Tibial artery (tissue), 4 donors: ENCODE data around the gene CWC25.

ENCODE experiments used
- DNase-seq, 2 donors: peaks; one replicate each; pipeline ENCODE4 v3.0.0-alpha.2; 2019
- H3K27ac ChIP-seq, 2 donors: fragments of 200-600 bp; sonication (generic) in 1 of 2; 1 replicate in 1 of 2; 2 replicates in 1 of 2; pipeline ENCODE4 v1.5.1; 2018 to 2019; ENCODE audit warnings: mild to moderate bottlenecking in 1 of 2
- H3K27me3 ChIP-seq, 2 donors: fragments of 200-600 bp; sonication (generic) in 1 of 2; one replicate each; pipeline versions ENCODE4 v1.5.1 to v1.6.0; 2016 to 2019
- H3K36me3 ChIP-seq, 3 donors: fragments of 200-600 bp; sonication (generic) in 2 of 3; one replicate each; pipeline ENCODE4 v1.5.1; 2016 to 2019; ENCODE audit warnings: mild to moderate bottlenecking in 2 of 3
- H3K4me1 ChIP-seq, 4 donors: fragments of 200-600 bp; sonication (generic) in 2 of 4; 1 replicate in 3 of 4; 2 replicates in 1 of 4; pipeline ENCODE4 v1.5.1; 2016 to 2019
- H3K4me3 ChIP-seq, 2 donors: fragments of 200-600 bp; sonication (generic) in 1 of 2; 1 replicate in 1 of 2; 2 replicates in 1 of 2; pipeline ENCODE4 v1.5.1; 2018 to 2019; ENCODE audit warnings: mild to moderate bottlenecking in 2 of 2
- H3K9me3 ChIP-seq, 3 donors: fragments of 200-600 bp; sonication (generic) in 1 of 3; one replicate each; pipeline ENCODE4 v1.5.1; 2016 to 2019
- CTCF ChIP-seq, 2 experiments: fragments of 200-600 bp in 1 of 2; fragments of 450-650 bp in 1 of 2; IDR thresholded peaks; one replicate each; pipeline ENCODE4 v1.5.1; 2017 to 2019; ENCODE audit warnings: antibody characterized with exemption in 2 of 2, mild to moderate bottlenecking in 1 of 2, moderate library complexity in 1 of 2
- intact Hi-C: fragments of 100-400 bp; cut with DNase I; formaldehyde crosslinking; loops from one replicate; pipeline ENCODE4 v1.15.0; 2023; ENCODE audit warnings: low total_unique reads

Gene CWC25

GRCh38 chr17:38768417-38768816, 56.7 kb downstream of the CWC25 start:
- DNase-seq, result no peak
- Histone ChIP-seq H3K9me3 (no peaks in the 10 kb centered on the region), H3K36me3 (peaks cover 50 to 100% (median 91%) of the 10 kb centered on the region in 3 donors), H3K27me3 (no peaks in the 10 kb centered on the region), H3K27ac (no peak overlapping the region), H3K4me1 (no peaks in the 10 kb centered on the region), H3K4me3 (no peak overlapping the region)
- intact Hi-C loops, result no loop called here
- no peak for TF ChIP-seq CTCF (IDR thresholded peaks at IDR 0.05)

GRCh38 chr17:38766341-38766740, 58.8 kb downstream of the CWC25 start:
- Histone ChIP-seq H3K36me3 (peaks cover 44 to 100% (median 90%) of the 10 kb centered on the region in 3 donors), H3K27ac (no peak overlapping the region), H3K4me1 (no peaks in the 10 kb centered on the region), H3K27me3 (no peaks in the 10 kb centered on the region), H3K4me3 (no peak overlapping the region), H3K9me3 (no peaks in the 10 kb centered on the region)
- no peak for DNase-seq
- intact Hi-C loops, result no loop called here
- no peak for TF ChIP-seq CTCF (IDR thresholded peaks at IDR 0.05)

DNA sequence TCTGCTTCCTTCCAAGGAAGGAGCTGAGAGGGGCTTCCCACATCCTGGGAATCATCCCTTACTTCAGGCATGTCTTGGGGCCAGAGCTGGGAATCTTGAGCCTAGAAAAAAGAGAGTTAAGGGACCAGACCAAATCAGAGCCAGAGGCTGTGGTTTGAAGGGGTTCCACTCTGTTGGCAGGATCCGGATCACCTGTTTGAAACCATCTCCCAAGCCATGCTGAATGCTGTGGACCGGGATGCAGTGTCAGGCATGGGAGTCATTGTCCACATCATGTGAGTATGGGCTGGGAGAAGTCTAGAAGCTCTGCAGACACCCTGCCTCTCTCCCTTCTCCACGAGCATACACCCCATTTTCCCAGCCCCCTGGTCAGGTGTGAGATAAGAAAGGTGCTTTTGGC, 62.9 kb downstream of the CWC25 start:
- no peak overlapping the region for H3K27ac ChIP-seq
- H3K27me3 ChIP-seq, result no peaks in the 10 kb centered on the region
- no peaks in the 10 kb centered on the region for H3K9me3 ChIP-seq
- no peaks in the 10 kb centered on the region for H3K4me1 ChIP-seq
- H3K36me3 ChIP-seq, result peaks cover 47 to 99% (median 89%) of the 10 kb centered on the region in 3 donors
- no peak overlapping the region for H3K4me3 ChIP-seq
- no peak for TF ChIP-seq CTCF (IDR thresholded peaks at IDR 0.05)
- intact Hi-C loops, result no loop called here
- no peak for DNase-seq

DNA sequence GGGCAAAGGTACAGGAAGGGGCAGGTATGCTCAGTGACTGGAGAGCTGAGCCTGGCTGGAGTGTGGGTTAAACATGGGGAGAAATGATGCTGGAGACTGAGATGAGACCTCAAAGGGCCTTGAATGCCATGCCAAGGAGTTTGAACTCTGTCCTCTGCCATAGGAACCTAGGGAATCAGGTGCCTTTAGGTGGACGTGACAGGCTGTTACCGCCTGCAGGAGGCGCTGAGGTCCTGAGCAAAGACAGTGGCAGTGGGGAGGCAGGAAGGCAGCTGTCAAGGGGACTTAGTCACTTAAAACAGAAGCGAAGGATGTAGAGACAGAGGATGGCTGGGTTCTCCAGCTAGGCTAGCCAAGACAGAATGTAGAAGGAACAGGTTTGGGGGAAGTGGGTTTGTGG, 63.5 kb downstream of the CWC25 start:
- intact Hi-C loops, result no loop called here
- H3K4me3 ChIP-seq, result no peak overlapping the region
- no peak for DNase-seq
- peaks cover 48 to 96% (median 86%) of the 10 kb centered on the region in 3 donors for H3K36me3 ChIP-seq
- no peak overlapping the region for H3K27ac ChIP-seq
- no peak for TF ChIP-seq CTCF (IDR thresholded peaks at IDR 0.05)
- no peaks in the 10 kb centered on the region for H3K9me3 ChIP-seq
- no peaks in the 10 kb centered on the region for H3K4me1 ChIP-seq
- no peaks in the 10 kb centered on the region for H3K27me3 ChIP-seq

- no peak for TF ChIP-seq CTCF (IDR thresholded peaks at IDR 0.05)
- H3K4me3 ChIP-seq, result peak overlapping the region; percentile 73 to 96
- no peaks in the 10 kb centered on the region for H3K9me3 ChIP-seq
- peaks cover 0 to 51% (median 40%) of the 10 kb centered on the region in 4 donors for H3K4me1 ChIP-seq
- H3K27me3 ChIP-seq, result no peaks in the 10 kb centered on the region
- H3K27ac ChIP-seq, result peak overlapping the region; percentile 85 to 96
- intact Hi-C loops, result loop anchor here (5.0 kb wide), 1 partner anchor 44 kb away; the partner anchor contains the start of gene PIP4K2B
- H3K36me3 ChIP-seq, result peaks cover 13 to 35% (median 25%) of the 10 kb centered on the region in 3 donors
- no peak for DNase-seq
These were observed 72.0 kb downstream of the CWC25 start for GRCh38 chr17:38753071-38753506.
